Measurements from ENCODE around the gene SCAF1. TPM values are rescaled to one million over a fixed set of nuclear protein-coding genes. Genes with fewer than 3 reads are reported as not detected.

Gene SCAF1
- total RNA-seq, 1 experiment from 2014 or later, result 46.8 TPM

- Histone ChIP-seq H3K9me2 (replicated peaks; ENCODE audit: low read length) (no peaks in the 10 kb centered on the region), H3F3A (ENCODE audit: low read length, unreplicated experiment) (no peaks in the 10 kb centered on the region), H3K4me2 (ENCODE audit: low read length) (no peak overlapping the region), H3K36me3 (ENCODE audit: low read depth, low read length) (peaks cover 46% of the 10 kb centered on the region), H3K9me3 (ENCODE audit: low read length) (no peaks in the 10 kb centered on the region), H3K4me1 (ENCODE audit: insufficient read depth, low read length) (peaks cover 11% of the 10 kb centered on the region), H3K27ac (ENCODE audit: low read length) (no peak overlapping the region), H3K27me3 (ENCODE audit: low read length) (no peaks in the 10 kb centered on the region), H2AFZ (ENCODE audit: low read length) (no peak overlapping the region), H3K9ac (ENCODE audit: low read length) (no peak overlapping the region), H4K20me1 (ENCODE audit: low read length) (peaks cover 23% of the 10 kb centered on the region), H3K79me2 (ENCODE audit: low read length) (peaks cover 15% of the 10 kb centered on the region), H3K4me3 (ENCODE audit: low read length) (no peak overlapping the region)
- no peak for DNase-seq
- CTCF ChIA-PET, result interaction anchor here (0.6 kb wide), 1 partner anchor 42 kb away, joined by 3 read pairs; no protein-coding TSS in a partner anchor
- no peak for ATAC-seq
- intact Hi-C loops (cut with micrococcal nuclease), result no loop called here
- BruUV-seq (replicated peaks), result no TSS peak
- TF ChIP-seq CTCF (conservative IDR thresholded peaks at IDR 0.05; ENCODE audit: low read depth, low read length) (no peak), EZH2 (IDR thresholded peaks at IDR 0.05; ENCODE audit: low read length, unreplicated experiment) (no peak), EZH2phosphoT487 (IDR thresholded peaks at IDR 0.05; ENCODE audit: borderline replicate concordance, low read length) (no peak)
- POLR2A ChIA-PET (ENCODE audit: unreplicated experiment), result interaction anchor here (0.6 kb wide), 1 partner anchor 173 kb away, joined by 5 read pairs; no protein-coding TSS in a partner anchor
Measured at GRCh38 chr19:49685845-49686332, 43.9 kb downstream of the SCAF1 start.

- peaks cover 17% of the 10 kb centered on the region for H3K4me1 ChIP-seq (ENCODE audit: insufficient read depth, low read length)
- no peak overlapping the region for H3K4me2 ChIP-seq (ENCODE audit: low read length)
- no peak overlapping the region for H2AFZ ChIP-seq (ENCODE audit: low read length)
- CTCF ChIA-PET, result no interaction called here
- intact Hi-C loops (cut with micrococcal nuclease), result no loop called here
- no peak overlapping the region for H3K27ac ChIP-seq (ENCODE audit: low read length)
- H3K4me3 ChIP-seq (ENCODE audit: low read length), result no peak overlapping the region
- DNase-seq (no peak), ATAC-seq (no peak)
- H3K9ac ChIP-seq (ENCODE audit: low read length), result no peak overlapping the region
- H3K27me3 ChIP-seq (ENCODE audit: low read length), result no peaks in the 10 kb centered on the region
- POLR2A ChIA-PET (ENCODE audit: unreplicated experiment), result interaction anchor here (0.6 kb wide), 1 partner anchor 172 kb away, joined by 5 read pairs; no protein-coding TSS in a partner anchor
- no TSS peak for BruUV-seq (replicated peaks)
- TF ChIP-seq CTCF (conservative IDR thresholded peaks at IDR 0.05; ENCODE audit: low read depth, low read length) (no peak), EZH2 (IDR thresholded peaks at IDR 0.05; ENCODE audit: low read length, unreplicated experiment) (no peak), EZH2phosphoT487 (IDR thresholded peaks at IDR 0.05; ENCODE audit: borderline replicate concordance, low read length) (no peak)
- no peaks in the 10 kb centered on the region for H3K9me2 ChIP-seq (replicated peaks; ENCODE audit: low read length)
- no peaks in the 10 kb centered on the region for H3F3A ChIP-seq (ENCODE audit: low read length, unreplicated experiment)
- H4K20me1 ChIP-seq (ENCODE audit: low read length), result peaks cover 19% of the 10 kb centered on the region
- peaks cover 10% of the 10 kb centered on the region; the same call in 1 of the 2 replicates for H3K79me2 ChIP-seq (ENCODE audit: low read length)
- H3K36me3 ChIP-seq (ENCODE audit: low read depth, low read length), result peaks cover 41% of the 10 kb centered on the region
- H3K9me3 ChIP-seq (ENCODE audit: low read length), result no peaks in the 10 kb centered on the region
Measured at GRCh38 chr19:49686503-49687088, 44.6 kb downstream of the SCAF1 start.

GRCh38 chr19:49687150-49687549 lies 45.1 kb downstream of the SCAF1 start:
- Histone ChIP-seq H3K79me2 (ENCODE audit: low read length) (peaks cover 4% of the 10 kb centered on the region; the same call in 1 of the 2 replicates), H3K4me3 (ENCODE audit: low read length) (no peak overlapping the region), H3K27me3 (ENCODE audit: low read length) (no peaks in the 10 kb centered on the region), H2AFZ (ENCODE audit: low read length) (no peak overlapping the region), H3K4me1 (ENCODE audit: insufficient read depth, low read length) (peaks cover 19% of the 10 kb centered on the region), H3K9me2 (replicated peaks; ENCODE audit: low read length) (no peaks in the 10 kb centered on the region), H3K9me3 (ENCODE audit: low read length) (no peaks in the 10 kb centered on the region), H3K27ac (ENCODE audit: low read length) (no peak overlapping the region), H3K9ac (ENCODE audit: low read length) (no peak overlapping the region), H4K20me1 (ENCODE audit: low read length) (peaks cover 14% of the 10 kb centered on the region), H3F3A (ENCODE audit: low read length, unreplicated experiment) (no peaks in the 10 kb centered on the region), H3K4me2 (ENCODE audit: low read length) (no peak overlapping the region), H3K36me3 (ENCODE audit: low read depth, low read length) (peaks cover 36% of the 10 kb centered on the region)
- no TSS peak for BruUV-seq (replicated peaks)
- intact Hi-C loops (cut with micrococcal nuclease), result no loop called here
- CTCF ChIA-PET, result no interaction called here
- no peak for TF ChIP-seq CTCF (conservative IDR thresholded peaks at IDR 0.05; ENCODE audit: low read depth, low read length)
- no peak for TF ChIP-seq EZH2 (IDR thresholded peaks at IDR 0.05; ENCODE audit: low read length, unreplicated experiment)
- TF ChIP-seq EZH2phosphoT487 (IDR thresholded peaks at IDR 0.05; ENCODE audit: borderline replicate concordance, low read length), result no peak
- POLR2A ChIA-PET (ENCODE audit: unreplicated experiment), result no interaction called here
- DNase-seq, result no peak
- ATAC-seq, result no peak

All from PC-3 (cell line).